Heart left ventricle (tissue), 16 donors: ENCODE data around the gene COG4. TPM values are rescaled to one million over a fixed set of nuclear protein-coding genes. Genes with fewer than 3 reads are reported as not detected.

ENCODE experiments used
- ATAC-seq, 4 donors: fragments of 200-7000 bp; cut with Tn5 transposase; one replicate each; pipeline ENCODE4 v1.9.1; 2020 to 2022; ENCODE audit warnings: moderate library complexity in 4 of 4, mild to moderate bottlenecking in 3 of 4, moderate number of reproducible peaks in 1 of 4
- DNase-seq, 5 donors: peaks; one replicate each; pipeline ENCODE4 v3.0.0-alpha.2; 2020
- H3K27ac ChIP-seq, 12 donors: fragments of 200-600 bp; sonication (generic) in 4 of 12; one replicate each; pipeline versions ENCODE4 v1.5.0 to v1.8.0; 2016 to 2022; ENCODE audit warnings: mild to moderate bottlenecking in 2 of 12
- H3K27me3 ChIP-seq, 9 donors: fragments of 200-600 bp; sonication (generic) in 2 of 9; one replicate each; pipeline versions ENCODE4 v1.5.1 to v1.8.0; 2016 to 2022; ENCODE audit warnings: mild to moderate bottlenecking in 3 of 9
- H3K36me3 ChIP-seq, 9 donors: fragments of 200-600 bp; sonication (generic) in 2 of 9; one replicate each; pipeline versions ENCODE4 v1.5.0 to v1.8.0; 2018 to 2022; ENCODE audit warnings: mild to moderate bottlenecking in 2 of 9
- H3K4me1 ChIP-seq, 12 donors: fragments of 200-600 bp; sonication (generic) in 4 of 12; one replicate each; pipeline versions ENCODE4 v1.5.0 to v1.8.0; 2016 to 2022; ENCODE audit warnings: mild to moderate bottlenecking in 3 of 12
- H3K4me3 ChIP-seq, 12 donors: fragments of 200-600 bp; sonication (generic) in 4 of 12; one replicate each; pipeline versions ENCODE4 v1.5.0 to v1.8.0; 2017 to 2022; ENCODE audit warnings: mild to moderate bottlenecking in 9 of 12, moderate library complexity in 4 of 12
- H3K9me3 ChIP-seq, 12 donors: fragments of 200-600 bp; sonication (generic) in 4 of 12; one replicate each; pipeline versions ENCODE4 v1.5.0 to v1.8.0; 2016 to 2022; ENCODE audit warnings: mild to moderate bottlenecking in 1 of 12
- CTCF ChIP-seq, 12 donors: fragments of 200-600 bp; sonication (generic) in 4 of 12; IDR thresholded peaks; one replicate each; pipeline versions ENCODE4 v1.5.0 to v1.8.0; 2018 to 2022; ENCODE audit warnings: antibody characterized with exemption in 12 of 12, mild to moderate bottlenecking in 5 of 12
- POLR2A ChIP-seq, 2 donors: fragments of 450-650 bp; IDR thresholded peaks; one replicate each; pipeline ENCODE4 v1.6.1; 2017; ENCODE audit warnings: antibody characterized with exemption in 2 of 2, mild to moderate bottlenecking in 2 of 2, moderate library complexity in 2 of 2
- WGBS, 4 donors: extraction: QIAGEN DNeasy Blood & Tissue Kit in 2 of 4; methylation state at CpG; one replicate each; pipeline versions ENCODE4 v1.1.5 to v1.1.7; 2013 to 2018; 5-methylcytosine and 5-hydroxymethylcytosine counted together
- intact Hi-C, 10 donors: fragments of 100-400 bp; cut with DNase I; formaldehyde crosslinking; loops; one replicate each; pipeline versions ENCODE4 v1.11.1 to v1.14.2; 2022
- polyA plus RNA-seq, 2 donors: library from polyadenylated mRNA; stranded (reverse); fragments of 200-250 nt; gene quantifications; one replicate each; pipeline ENCODE4 v1.2.3, GENCODE V29; 2013
- total RNA-seq, 9 donors: library from RNA; depleted of rRNA in 2 of 9; stranded (reverse); fragments of >200 nt in 2 of 9; fragmentation: NEBNext Ultra II Directional in 3 of 9; extraction: Animal tissue kit (Norgen Biotek cat#: 25700) in 3 of 9; gene quantifications; one replicate each; pipeline versions ENCODE4 v1.1.0 to v1.2.4, GENCODE V29; 2016 to 2023
- donor health status: ischemic (EF 13 %, LVEDD 7.1; RV severe dilation, severe dysfunction).
- donor health status: healthy with polysubstance abuse.
- donor health status: DM: no; HTN: yes; CAD: no.
- donor health status: DM: no; HTN: no; CAD: no.
- donor health status: ischemic (EF 25% LVEDD 6.9; RV normal size, moderate dysfunction).
- donor health status: ischemic (EF 25% LVEDD 5.7; RV mildly dilated, moderate dysfunction).
- donor health status: healthy.
- donor health status: DM: yes; HTN: yes; CAD: no.
- donor health status: ischemic (EF 35%, LVEDD 5.7; RV mildly dilated, moderate dysfunction).
- donor health status: nonischemic (EF 11% LVEDD 7.7; RV severe dilation, severe dysfunction).
- donor health status: DM: yes; HTN: yes; CAD: no.
- donor health status: PGD.
- donor health status: ischemic (EF 29% LVEDD 5.4; RV normal size, mild dysfunction).
- donor health status: nonischemic (EF 23%, LVEDD 6.1; RV moderate dilation, normal function).

COG4 gene
- total and polyA plus RNA-seq, 11 donors, result 30.7 to 45.7 (median 39.8) TPM

GRCh38 chr16:70448075-70448474, 75.3 kb downstream of the COG4 start:
- DNase-seq, result no peak
- Histone ChIP-seq H3K9me3 (no peaks in the 10 kb centered on the region), H3K4me1 (peaks cover 0 to 6% (median 0%) of the 10 kb centered on the region in 12 donors), H3K27ac (no peak overlapping the region), H3K4me3 (no peak overlapping the region), H3K27me3 (no peaks in the 10 kb centered on the region), H3K36me3 (no peaks in the 10 kb centered on the region)
- intact Hi-C loops, result no loop called here
- TF ChIP-seq POLR2A (IDR thresholded peaks at IDR 0.05) (no peak), CTCF (IDR thresholded peaks at IDR 0.05) (no peak)
- ATAC-seq, result no peak
- WGBS, 4 donors, result 88 to 94% (median 92%) methylated on average over 6 of the region's 6 CpGs

GRCh38 chr16:70444249-70445063, 78.9 kb downstream of the COG4 start:
- intact Hi-C loops, result no loop called here
- H3K36me3 ChIP-seq, result no peaks in the 10 kb centered on the region
- no peak overlapping the region for H3K4me3 ChIP-seq
- H3K27me3 ChIP-seq, result no peaks in the 10 kb centered on the region
- WGBS, 4 donors, result 92 to 94% (median 93%) methylated on average over 4 of the region's 4 CpGs
- peaks cover 0 to 7% (median 3%) of the 10 kb centered on the region in 12 donors for H3K4me1 ChIP-seq
- no peak for ATAC-seq
- DNase-seq, result no peak
- H3K9me3 ChIP-seq, result no peaks in the 10 kb centered on the region
- no peak overlapping the region for H3K27ac ChIP-seq
- no peak for TF ChIP-seq POLR2A (IDR thresholded peaks at IDR 0.05)
- TF ChIP-seq CTCF (IDR thresholded peaks at IDR 0.05), result no peak

- TF ChIP-seq POLR2A (IDR thresholded peaks at IDR 0.05) (no peak), CTCF (IDR thresholded peaks at IDR 0.05) (no peak)
- Histone ChIP-seq H3K27ac (no peak overlapping the region), H3K36me3 (no peaks in the 10 kb centered on the region), H3K4me1 (peaks cover 0 to 19% (median 12%) of the 10 kb centered on the region in 12 donors), H3K9me3 (no peaks in the 10 kb centered on the region), H3K27me3 (no peaks in the 10 kb centered on the region), H3K4me3 (no peak overlapping the region)
- intact Hi-C loops, result no loop called here
- no peak for ATAC-seq
- no peak for DNase-seq
- 95 to 98% (median 96%) methylated on average over 7 of the region's 7 CpGs for WGBS, 4 donors
Measured at GRCh38 chr16:70442344-70442743, 81.0 kb downstream of the COG4 start.

- H3K27ac ChIP-seq, result no peak overlapping the region
- TF ChIP-seq CTCF (IDR thresholded peaks at IDR 0.05), result no peak
- no peak for TF ChIP-seq POLR2A (IDR thresholded peaks at IDR 0.05)
- intact Hi-C loops, result no loop called here
- H3K4me1 ChIP-seq, result peaks cover 0 to 28% (median 20%) of the 10 kb centered on the region in 12 donors
- 88 to 93% (median 92%) methylated on average over 8 of the region's 8 CpGs for WGBS, 4 donors
- H3K27me3 ChIP-seq, result no peaks in the 10 kb centered on the region
- H3K9me3 ChIP-seq, result no peaks in the 10 kb centered on the region
- ATAC-seq (no peak), DNase-seq (no peak)
- H3K36me3 ChIP-seq, result no peaks in the 10 kb centered on the region
- H3K4me3 ChIP-seq, result no peak overlapping the region
Measured at GRCh38 chr16:70441406-70441990, 81.9 kb downstream of the COG4 start.
